Measurements from ENCODE around the gene VWA7. TPM values are rescaled to one million over a fixed set of nuclear protein-coding genes. Genes with fewer than 3 reads are reported as not detected.

Gene VWA7
- total RNA-seq, 4 donors from 2014 or later, result 1.2 to 8.9 (median 5.4) TPM

DNA sequence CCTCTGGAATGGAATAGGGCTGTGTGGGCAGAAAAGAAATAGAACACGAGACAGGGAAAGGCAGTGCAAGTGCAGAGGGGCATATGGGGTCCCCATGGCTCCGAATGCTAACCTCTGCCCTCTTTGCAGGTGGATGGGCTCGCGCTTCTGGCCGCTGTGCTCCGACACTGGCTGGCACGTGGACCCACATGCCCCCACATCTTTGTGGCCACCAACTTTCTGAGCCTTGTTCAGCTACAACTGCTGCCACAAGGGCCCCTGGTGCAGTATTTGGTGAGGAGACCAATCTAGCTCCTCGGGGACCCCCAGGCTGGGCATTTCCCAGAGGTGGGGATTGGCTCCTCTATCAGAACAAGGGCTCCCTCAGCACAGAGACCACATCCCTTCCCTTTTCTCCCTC is 15.8 kb downstream of the VWA7 start:
- no peak overlapping the region for H3K27ac ChIP-seq
- WGBS, 2 donors, result 95 to 96% methylated on average over 7 to 8 of the region's 8 CpGs
- no peaks in the 10 kb centered on the region for H3K36me3 ChIP-seq
- no peaks in the 10 kb centered on the region for H3K27me3 ChIP-seq
- no peaks in the 10 kb centered on the region for H3K9me3 ChIP-seq
- DNase-seq, result no peak
- intact Hi-C loops (cut with DNase I), result no loop called here
- H3K4me1 ChIP-seq, result no peaks in the 10 kb centered on the region
- TF ChIP-seq POLR2A (IDR thresholded peaks at IDR 0.05) (no peak), CTCF (IDR thresholded peaks at IDR 0.05) (no peak)
- H3K4me3 ChIP-seq (replicated peaks in 1 of 3), result no peak overlapping the region

GRCh38 chr6:31760790-31761189 is 16.3 kb downstream of the VWA7 start:
- Histone ChIP-seq H3K4me1 (no peaks in the 10 kb centered on the region), H3K4me3 (replicated peaks in 1 of 3) (no peak overlapping the region), H3K9me3 (no peaks in the 10 kb centered on the region), H3K27me3 (no peaks in the 10 kb centered on the region), H3K36me3 (no peaks in the 10 kb centered on the region), H3K27ac (no peak overlapping the region)
- 93 to 98% methylated on average over 5 of the region's 5 CpGs for WGBS, 2 donors
- intact Hi-C loops (cut with DNase I), result no loop called here
- TF ChIP-seq POLR2A (IDR thresholded peaks at IDR 0.05) (no peak), CTCF (IDR thresholded peaks at IDR 0.05) (no peak)
- DNase-seq, result no peak

GRCh38 chr6:31758281-31758680 is 18.8 kb downstream of the VWA7 start:
- Histone ChIP-seq H3K4me1 (no peaks in the 10 kb centered on the region), H3K4me3 (replicated peaks in 1 of 3) (no peak overlapping the region), H3K27me3 (no peaks in the 10 kb centered on the region), H3K27ac (no peak overlapping the region), H3K9me3 (no peaks in the 10 kb centered on the region), H3K36me3 (no peaks in the 10 kb centered on the region)
- TF ChIP-seq POLR2A (IDR thresholded peaks at IDR 0.05), result no peak
- 90 to 96% methylated on average over 2 of the region's 2 CpGs for WGBS, 2 donors
- DNase-seq, result no peak
- intact Hi-C loops (cut with DNase I), result no loop called here

- no peaks in the 10 kb centered on the region for H3K27me3 ChIP-seq
- WGBS, 2 donors, result 73 to 76% methylated on average over 8 of the region's 8 CpGs
- no peak overlapping the region for H3K4me3 ChIP-seq (replicated peaks in 1 of 3)
- no peak for DNase-seq
- intact Hi-C loops (cut with DNase I), result no loop called here
- TF ChIP-seq CTCF (IDR thresholded peaks at IDR 0.05), result no peak
- no peak for TF ChIP-seq POLR2A (IDR thresholded peaks at IDR 0.05)
- H3K27ac ChIP-seq, result no peak overlapping the region
- H3K36me3 ChIP-seq, result no peaks in the 10 kb centered on the region
- H3K9me3 ChIP-seq, result no peaks in the 10 kb centered on the region
- H3K4me1 ChIP-seq, result no peaks in the 10 kb centered on the region
Measured at GRCh38 chr6:31752739-31753319, 24.3 kb downstream of the VWA7 start.

DNA sequence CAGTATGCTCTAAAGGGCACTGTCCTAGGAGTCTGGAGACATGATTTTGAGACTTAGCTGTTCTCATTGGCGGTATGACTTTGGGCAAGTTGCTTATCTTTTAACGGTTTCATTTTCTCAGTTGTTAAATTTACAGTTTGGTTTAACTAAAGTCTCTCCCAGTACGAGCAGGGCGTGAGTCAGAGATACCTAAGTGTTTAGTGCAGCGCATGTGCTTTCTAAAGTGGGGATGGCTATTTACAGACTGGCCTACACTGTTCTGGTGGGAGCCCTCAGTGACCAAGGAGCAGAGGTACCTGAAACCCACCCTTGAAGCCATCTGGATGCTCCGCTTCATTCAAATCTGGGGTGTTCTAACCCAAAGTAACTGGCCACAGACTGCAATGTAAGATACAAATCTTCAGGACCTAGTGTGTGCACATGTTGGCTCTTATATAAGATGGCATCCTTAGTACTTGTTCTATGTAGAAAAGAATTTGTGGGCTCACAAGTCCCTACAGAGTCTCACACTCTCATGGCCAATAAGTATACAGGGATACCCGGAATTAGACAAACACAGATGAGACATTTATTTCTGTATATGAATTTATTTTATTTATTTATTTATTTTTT is 26.6 kb downstream of the VWA7 start:
- intact Hi-C loops (cut with DNase I), result no loop called here
- no peak for DNase-seq
- H3K27ac ChIP-seq, result no peak overlapping the region
- H3K27me3 ChIP-seq, result no peaks in the 10 kb centered on the region
- H3K4me3 ChIP-seq (replicated peaks in 1 of 3), result no peak overlapping the region
- H3K4me1 ChIP-seq, result no peaks in the 10 kb centered on the region
- H3K36me3 ChIP-seq, result no peaks in the 10 kb centered on the region
- 89 to 90% methylated on average over 7 of the region's 7 CpGs for WGBS, 2 donors
- no peak for TF ChIP-seq CTCF (IDR thresholded peaks at IDR 0.05)
- no peak for TF ChIP-seq POLR2A (IDR thresholded peaks at IDR 0.05)
- H3K9me3 ChIP-seq, result no peaks in the 10 kb centered on the region
